ENCODE results near the gene C6orf58. TPM values are rescaled to one million over a fixed set of nuclear protein-coding genes. Genes with fewer than 3 reads are reported as not detected.
"Not testable (repeated sequence)": the region's sequence is repeated elsewhere in the genome, so short reads cannot be mapped to it uniquely, and the experiment has no call there.

C6orf58 gene
- total RNA-seq, 1 experiment from 2014 or later, result not detected

- DNase-seq (ENCODE audit: low read depth), result no peak
Observed at GRCh38 chr6:127590344-127590743, 13.4 kb downstream of the C6orf58 start.

- no peak for DNase-seq (ENCODE audit: low read depth)
Observed at GRCh38 chr6:127592964-127593363, 16.0 kb downstream of the C6orf58 start.

- DNase-seq (ENCODE audit: low read depth), result not testable (repeated sequence)
Observed at GRCh38 chr6:127593456-127593855, 16.5 kb downstream of the C6orf58 start.

- DNase-seq (ENCODE audit: low read depth), result peak; percentile 47
Observed at GRCh38 chr6:127606131-127606562, 29.2 kb downstream of the C6orf58 start.

GRCh38 chr6:127608554-127609270 lies 31.7 kb downstream of the C6orf58 start:
- DNase-seq (ENCODE audit: low read depth), result no peak

- peak; percentile 74 for DNase-seq (ENCODE audit: low read depth)
Observed at GRCh38 chr6:127618729-127619128, 41.8 kb downstream of the C6orf58 start.

GRCh38 chr6:127630800-127631199 lies 53.8 kb downstream of the C6orf58 start:
- DNase-seq (ENCODE audit: low read depth), result no peak

GRCh38 chr6:127634178-127634577 lies 57.2 kb downstream of the C6orf58 start:
- no peak for DNase-seq (ENCODE audit: low read depth)

GRCh38 chr6:127635091-127635490 lies 58.1 kb downstream of the C6orf58 start:
- DNase-seq (ENCODE audit: low read depth), result no peak

GRCh38 chr6:127637830-127638409 lies 60.9 kb downstream of the C6orf58 start:
- no peak for DNase-seq (ENCODE audit: low read depth)

Other genes with a start within 250 kb of the C6orf58 start
- gene ECHDC1, start 233.6 kb upstream of the C6orf58 start, total RNA-seq (2014; rRNA removed; shearing (Covaris generic)), result 105 and 113 TPM in 2 replicates
- gene KIAA0408, start 117.8 kb upstream of the C6orf58 start, total RNA-seq (2014; rRNA removed; shearing (Covaris generic)), result 2.5 and 2.6 TPM in 2 replicates

Data from RPMI7951 (cell line).